HG02642 (cell line): Measurements from ENCODE around the gene AFF1.
"Not testable (repeated sequence)": the region's sequence is repeated elsewhere in the genome, so short reads cannot be mapped to it uniquely, and the experiment has no call there.

ENCODE experiments used
- ATAC-seq: cut with Tn5 transposase; IDR thresholded peaks from one replicate; pipeline ENCODE4 v1.9.1; 2021; ENCODE audit warnings: mild to moderate bottlenecking; ENCODE audit not compliant: unreplicated experiment, poor library complexity

Gene AFF1

GRCh38 chr4:87006676-87007527, 72.1 kb downstream of the AFF1 start:
- peak; percentile 81 for ATAC-seq

DNA sequence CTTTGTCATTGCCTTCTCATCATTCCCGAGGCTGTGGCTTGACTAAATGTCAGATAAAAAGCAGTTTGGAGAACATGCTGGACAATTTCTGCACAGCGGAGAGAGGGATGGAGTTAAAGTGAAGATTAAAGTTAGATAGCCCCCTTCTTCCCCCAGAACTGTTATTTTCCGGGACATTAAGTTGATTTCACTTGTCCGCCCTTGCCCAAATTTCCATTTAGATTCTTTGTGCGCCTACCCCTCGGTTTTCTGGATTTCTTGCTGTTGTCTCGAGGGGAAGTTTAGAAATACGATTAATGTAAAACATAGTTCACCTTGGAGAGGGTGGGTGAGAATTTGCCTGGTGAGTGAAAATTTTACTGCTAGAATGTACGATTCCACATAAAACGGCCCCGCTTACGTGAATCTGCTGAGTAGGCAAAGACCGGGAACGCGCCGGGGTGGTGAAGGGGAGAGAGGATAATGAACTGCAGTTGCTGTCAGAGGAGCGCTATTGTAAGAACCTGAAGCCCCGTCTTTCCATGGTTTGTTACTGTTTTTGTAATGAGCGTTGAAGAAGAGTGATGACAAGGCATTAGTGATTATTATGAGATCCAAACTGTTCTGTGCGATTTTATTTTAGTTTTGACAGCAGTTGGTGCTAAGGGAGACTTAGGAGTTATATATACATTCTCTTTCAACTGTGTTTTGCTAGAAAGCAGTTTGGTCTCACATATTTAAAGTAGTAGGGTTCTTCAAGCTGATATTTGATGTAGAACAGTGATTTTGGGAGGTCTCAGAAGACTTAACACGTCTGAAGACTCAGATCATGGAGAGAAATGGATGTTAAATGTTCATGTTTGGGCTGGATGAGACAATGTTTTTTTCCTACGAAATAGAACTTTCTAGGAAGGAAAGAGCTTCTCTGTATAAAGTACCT, 73.0 kb downstream of the AFF1 start:
- no peak for ATAC-seq

DNA sequence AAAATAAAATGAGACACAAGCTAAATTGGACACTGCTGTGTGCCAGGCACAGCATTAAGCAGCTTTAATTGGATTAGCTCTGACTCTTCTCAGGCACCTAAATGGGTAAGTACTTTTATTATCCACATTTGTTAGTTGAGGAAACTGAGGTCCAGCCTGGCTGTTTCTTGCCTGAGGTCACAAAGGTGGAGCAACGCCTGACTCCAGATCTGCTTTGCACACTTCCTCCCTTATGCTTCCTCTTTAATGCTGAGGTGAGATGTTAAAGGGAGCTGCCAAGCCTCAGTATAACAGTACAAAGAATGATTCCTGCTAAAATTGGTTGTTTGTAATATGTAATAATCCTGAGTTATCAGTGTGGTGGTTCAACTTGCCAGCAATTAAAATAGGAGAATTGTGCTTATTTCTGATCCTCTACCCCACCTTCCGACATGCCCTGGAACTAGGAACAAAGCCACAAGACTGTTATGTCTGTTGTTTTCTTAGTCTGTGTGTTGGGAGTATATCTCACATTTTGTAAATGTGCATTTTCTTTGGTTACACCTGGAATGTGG, 74.4 kb downstream of the AFF1 start:
- no peak for ATAC-seq

DNA sequence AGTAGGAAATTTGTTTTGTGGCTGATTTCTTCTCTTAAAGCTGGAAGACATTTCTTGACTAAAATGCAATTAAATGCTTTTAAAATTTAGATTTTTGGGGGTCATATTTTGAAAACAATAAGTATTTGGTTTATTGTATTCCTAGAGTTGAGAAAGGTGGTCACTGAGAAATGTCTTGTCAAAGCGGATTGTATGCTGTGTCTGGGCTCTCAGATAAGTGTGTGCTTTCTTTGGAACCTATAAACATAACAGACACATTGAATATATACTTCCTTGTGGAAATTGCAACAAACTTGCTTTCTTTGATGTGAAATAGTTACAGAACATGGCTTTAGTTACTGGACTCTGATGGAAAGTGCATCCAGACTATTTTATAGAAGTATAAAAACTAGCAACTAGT, 75.4 kb downstream of the AFF1 start:
- no peak for ATAC-seq

- no peak for ATAC-seq
These were observed 76.7 kb downstream of the AFF1 start for GRCh38 chr4:87011340-87012034.

- peak; percentile 72 for ATAC-seq
These were observed 77.6 kb downstream of the AFF1 start for GRCh38 chr4:87012265-87012953.

DNA sequence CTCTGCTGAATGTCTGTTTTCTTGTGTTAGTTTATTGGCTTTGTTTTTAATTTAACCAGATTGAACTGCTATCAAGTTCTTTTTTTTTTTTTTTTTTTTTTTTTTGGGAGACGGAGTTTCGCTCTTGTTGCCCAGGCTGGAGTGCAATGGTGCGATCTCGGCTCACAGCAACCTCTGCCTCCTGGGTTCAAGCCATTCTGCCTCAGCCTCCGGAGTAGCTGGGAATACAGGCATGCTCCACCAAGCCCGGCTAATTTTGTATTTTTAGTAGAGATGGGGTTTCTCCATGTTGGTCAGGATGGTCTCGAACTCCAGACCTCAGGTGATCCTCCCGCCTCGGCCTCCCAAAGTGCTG, 78.1 kb downstream of the AFF1 start:
- not testable (repeated sequence) for ATAC-seq

GRCh38 chr4:87014284-87014782, 79.5 kb downstream of the AFF1 start:
- ATAC-seq: no peak

- ATAC-seq: no peak
These were observed 80.6 kb downstream of the AFF1 start for GRCh38 chr4:87015416-87015815.

DNA sequence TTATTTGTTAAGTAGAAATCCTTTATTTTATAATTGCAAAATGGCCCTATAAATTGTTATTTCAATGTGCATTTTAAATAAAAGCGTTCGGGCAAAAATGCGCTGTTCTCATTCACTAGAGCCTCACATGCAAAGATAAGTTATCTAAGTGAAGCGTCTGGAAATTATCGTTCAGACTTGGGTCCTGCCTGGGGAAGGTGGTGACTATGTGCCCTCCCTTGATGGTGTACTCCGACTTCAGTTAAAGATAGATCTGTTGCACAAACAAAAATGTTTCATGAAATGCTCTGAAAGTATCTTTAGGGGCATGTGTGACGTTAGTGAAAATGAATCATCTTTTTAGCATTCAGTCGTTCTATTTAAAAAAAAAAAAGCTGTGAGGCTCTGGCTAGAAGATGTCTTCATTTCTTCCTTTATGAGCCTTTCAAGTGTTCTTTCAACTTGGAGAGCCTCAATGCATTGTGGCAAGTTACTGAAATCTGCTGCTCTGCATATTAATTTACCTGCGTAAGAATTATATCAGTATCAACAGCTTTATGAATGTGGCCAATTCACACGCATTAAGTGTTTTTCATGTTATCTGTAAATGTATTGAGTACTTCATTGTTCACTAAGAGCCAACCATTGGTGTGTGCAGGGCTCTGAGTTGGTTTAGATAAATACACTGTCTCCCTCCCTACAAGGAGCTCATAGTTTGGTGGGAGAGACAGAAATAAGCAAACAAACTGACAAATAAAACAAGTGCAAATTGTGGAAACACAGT, 83.0 kb downstream of the AFF1 start:
- ATAC-seq: no peak

DNA sequence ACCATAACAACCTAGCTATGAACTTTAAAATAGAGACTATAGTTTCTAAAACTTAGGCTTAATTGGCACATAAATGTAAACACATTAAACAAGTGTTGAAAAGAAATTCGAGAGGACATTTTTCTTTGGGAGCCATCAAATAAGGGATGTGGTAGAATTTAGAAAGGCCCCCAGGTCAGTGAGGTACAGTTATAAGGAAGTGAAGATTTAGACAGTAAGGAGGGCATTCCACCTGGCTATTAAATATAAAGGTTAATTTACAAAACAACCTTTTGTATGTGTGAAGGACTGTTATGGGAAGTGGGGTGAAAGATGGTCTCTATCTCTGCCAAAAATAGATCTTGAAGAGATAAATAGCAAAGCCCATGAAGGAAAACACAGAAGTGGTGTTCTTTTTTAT, 83.9 kb downstream of the AFF1 start:
- ATAC-seq: no peak

DNA sequence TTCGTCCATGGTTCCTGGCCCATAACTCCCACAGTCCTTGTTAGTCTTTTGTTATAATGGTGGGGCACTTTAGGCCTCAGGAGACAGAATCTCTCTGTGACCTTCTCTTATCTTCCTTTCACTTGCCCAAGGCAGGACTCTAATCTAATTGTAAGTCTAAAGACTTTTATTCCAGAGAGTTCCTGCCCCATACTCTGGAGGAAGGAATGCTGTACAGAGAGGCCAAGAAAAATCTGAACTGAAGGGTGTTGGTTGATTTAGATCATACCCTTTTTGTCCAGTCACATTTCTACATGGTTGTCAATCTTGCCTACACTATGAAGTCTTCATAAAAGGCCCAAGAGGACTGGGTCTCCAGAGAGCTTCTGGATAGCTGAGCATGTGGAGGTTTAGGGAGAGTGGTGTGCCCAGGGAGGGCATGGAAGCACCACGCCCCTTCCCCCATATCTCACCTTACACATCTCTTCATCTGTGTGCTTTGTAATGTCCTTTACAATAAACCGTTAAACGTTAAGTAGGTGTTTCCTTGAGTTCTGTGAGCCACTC, 84.5 kb downstream of the AFF1 start:
- no peak for ATAC-seq

- ATAC-seq: no peak
These were observed 85.1 kb downstream of the AFF1 start for GRCh38 chr4:87019898-87020297.

GRCh38 chr4:87024201-87024600, 89.4 kb downstream of the AFF1 start:
- ATAC-seq: no peak

- no peak for ATAC-seq
These were observed 90.3 kb downstream of the AFF1 start for GRCh38 chr4:87025023-87025613.

- ATAC-seq: peak; percentile 71
These were observed 90.8 kb downstream of the AFF1 start for GRCh38 chr4:87025614-87026041.

GRCh38 chr4:87026800-87027495, 92.1 kb downstream of the AFF1 start:
- peak; percentile 79 for ATAC-seq

- no peak for ATAC-seq
These were observed 94.5 kb downstream of the AFF1 start for GRCh38 chr4:87029356-87029755.
